Spleen (tissue), 11 donors: Measurements from ENCODE around the gene ZNF705A. TPM values are rescaled to one million over a fixed set of nuclear protein-coding genes. Genes with fewer than 3 reads are reported as not detected.

Experiments used
- DNase-seq: peaks from one replicate; pipeline ENCODE4 v3.0.0-alpha.2; 2020
- H3K27ac ChIP-seq, 8 donors: fragments of 200-600 bp; sonication (generic) in 7 of 8; 1 replicate in 4 of 8; 2 replicates in 4 of 8; pipeline versions ENCODE4 v1.5.0 to v1.8.0; 2016 to 2021; ENCODE audit warnings: inconsistent platforms in 4 of 8, mild to moderate bottlenecking in 4 of 8, moderate library complexity in 1 of 8
- H3K27me3 ChIP-seq, 7 donors: fragments of 200-600 bp; sonication (generic) in 6 of 7; replicated peaks in 1 of 7; 1 replicate in 4 of 7; 2 replicates in 3 of 7; pipeline versions ENCODE4 v1.5.0 to v1.8.0; 2016 to 2021; ENCODE audit warnings: inconsistent platforms in 3 of 7, mild to moderate bottlenecking in 1 of 7
- H3K36me3 ChIP-seq, 6 donors: fragments of 200-600 bp; sonication (generic) in 5 of 6; 1 replicate in 4 of 6; 2 replicates in 2 of 6; pipeline versions ENCODE4 v1.5.0 to v1.8.0; 2016 to 2021; ENCODE audit warnings: inconsistent platforms in 2 of 6
- H3K4me1 ChIP-seq, 6 donors: fragments of 200-600 bp; sonication (generic) in 5 of 6; 1 replicate in 3 of 6; 2 replicates in 3 of 6; pipeline versions ENCODE4 v1.5.0 to v1.8.0; 2016 to 2021; ENCODE audit warnings: inconsistent platforms in 3 of 6
- H3K4me3 ChIP-seq, 8 donors: fragments of 200-600 bp; sonication (generic) in 7 of 8; 1 replicate in 4 of 8; 2 replicates in 4 of 8; pipeline versions ENCODE4 v1.5.0 to v1.8.0; 2016 to 2021; ENCODE audit warnings: inconsistent platforms in 4 of 8, mild to moderate bottlenecking in 4 of 8, moderate library complexity in 2 of 8
- H3K9me3 ChIP-seq, 8 donors: fragments of 200-600 bp; sonication (generic) in 7 of 8; 1 replicate in 4 of 8; 2 replicates in 4 of 8; pipeline versions ENCODE4 v1.5.0 to v1.8.0; 2016 to 2021; ENCODE audit warnings: inconsistent platforms in 4 of 8
- POLR2A ChIP-seq, 3 donors: fragments of 450-650 bp; IDR thresholded peaks; one replicate each; pipeline ENCODE4 v1.5.1; 2017; ENCODE audit warnings: antibody characterized with exemption in 3 of 3, mild to moderate bottlenecking in 1 of 3
- POLR2AphosphoS5 ChIP-seq, 3 donors: sonication (generic); formaldehyde crosslinking; IDR thresholded peaks; one replicate each; pipeline ENCODE4 v1.5.1; 2017; ENCODE audit warnings: antibody characterized with exemption in 3 of 3
- WGBS, 5 donors: extraction: QIAGEN DNeasy Blood & Tissue Kit in 3 of 5; methylation state at CpG; one replicate each; pipeline versions ENCODE4 v1.1.5 to v1.1.7; 2013 to 2018; 5-methylcytosine and 5-hydroxymethylcytosine counted together
- intact Hi-C: fragments of 100-400 bp; cut with DNase I; formaldehyde crosslinking; loops from one replicate; pipeline ENCODE4 v1.15.0; 2023; ENCODE audit warnings: low total_unique reads
- polyA plus RNA-seq, 3 donors: library from polyadenylated mRNA; stranded (reverse); fragments of 200-250 nt; gene quantifications; one replicate each; pipeline ENCODE4 v1.2.1, GENCODE V29; 2013
- total RNA-seq, 7 donors: library from RNA; depleted of rRNA in 3 of 7; stranded (reverse); fragments of >200 nt in 3 of 7; fragmentation: NEBNext Ultra II Directional in 4 of 7; extraction: Animal tissue kit (Norgen Biotek cat#: 25700) in 4 of 7; gene quantifications; one replicate each; pipeline versions ENCODE4 v1.1.0 to v1.2.1, GENCODE V29; 2016 to 2021
- TF ChIP-seq, protein P1 (sequence below), 11 experiments: fragments of 200-600 bp in 7 of 11; fragments of 450-650 bp in 4 of 11; sonication (generic) in 4 of 11; IDR thresholded peaks in 8 of 11; conservative IDR thresholded peaks in 3 of 11; 1 replicate in 7 of 11; 2 replicates in 4 of 11; pipeline versions ENCODE4 v1.4.0 to v1.8.0; 2016 to 2021; ENCODE audit warnings: antibody characterized with exemption in 11 of 11, inconsistent platforms in 4 of 11, mild to moderate bottlenecking in 1 of 11
- donor health status: healthy with polysubstance abuse.
- donor health status: DM: no; HTN: no; CAD: no; lungs with moderate emphysema.
- donor health status: DM: no; HTN: no; CAD: no.
- donor health status: Bipolar disorder and iron deficiency.
- donor health status: healthy.
- donor health status: DM: no; HTN: no; CAD: no.
- donor health status: DM: yes; HTN: yes; CAD: no.

The ZNF705A gene
- total and polyA plus RNA-seq, 10 donors, result 0.19 TPM; not detected in 9

DNA sequence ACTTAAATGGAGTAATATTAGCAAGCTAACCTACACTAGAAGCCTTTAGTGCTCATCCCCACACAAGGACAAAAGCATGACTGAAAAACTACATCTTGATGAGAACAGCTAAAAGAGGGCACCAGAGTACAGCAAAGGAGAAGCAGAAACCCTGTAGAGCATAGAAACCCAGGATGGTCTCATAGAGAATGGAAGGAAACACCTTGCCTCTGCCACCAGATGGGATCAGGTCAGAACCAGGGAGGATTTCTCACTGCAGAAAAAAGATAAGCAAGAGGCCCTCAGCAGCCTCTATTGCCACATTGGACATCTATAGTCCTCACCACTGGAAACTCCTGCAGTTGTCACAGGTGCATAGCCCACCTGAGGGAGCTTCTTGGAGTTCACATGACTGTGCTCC is 13.6 kb upstream of the ZNF705A start:
- no peak for DNase-seq
- TF ChIP-seq POLR2A (IDR thresholded peaks at IDR 0.05) (no peak), POLR2AphosphoS5 (IDR thresholded peaks at IDR 0.05) (no peak)
- TF ChIP-seq, protein P1, sequence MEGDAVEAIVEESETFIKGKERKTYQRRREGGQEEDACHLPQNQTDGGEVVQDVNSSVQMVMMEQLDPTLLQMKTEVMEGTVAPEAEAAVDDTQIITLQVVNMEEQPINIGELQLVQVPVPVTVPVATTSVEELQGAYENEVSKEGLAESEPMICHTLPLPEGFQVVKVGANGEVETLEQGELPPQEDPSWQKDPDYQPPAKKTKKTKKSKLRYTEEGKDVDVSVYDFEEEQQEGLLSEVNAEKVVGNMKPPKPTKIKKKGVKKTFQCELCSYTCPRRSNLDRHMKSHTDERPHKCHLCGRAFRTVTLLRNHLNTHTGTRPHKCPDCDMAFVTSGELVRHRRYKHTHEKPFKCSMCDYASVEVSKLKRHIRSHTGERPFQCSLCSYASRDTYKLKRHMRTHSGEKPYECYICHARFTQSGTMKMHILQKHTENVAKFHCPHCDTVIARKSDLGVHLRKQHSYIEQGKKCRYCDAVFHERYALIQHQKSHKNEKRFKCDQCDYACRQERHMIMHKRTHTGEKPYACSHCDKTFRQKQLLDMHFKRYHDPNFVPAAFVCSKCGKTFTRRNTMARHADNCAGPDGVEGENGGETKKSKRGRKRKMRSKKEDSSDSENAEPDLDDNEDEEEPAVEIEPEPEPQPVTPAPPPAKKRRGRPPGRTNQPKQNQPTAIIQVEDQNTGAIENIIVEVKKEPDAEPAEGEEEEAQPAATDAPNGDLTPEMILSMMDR (IDR thresholded peaks at IDR 0.05 in 8 of 11, conservative IDR thresholded peaks at IDR 0.05 in 3 of 11), result no peak
- Histone ChIP-seq H3K36me3 (peaks cover 0 to 41% (median under 1%) of the 10 kb centered on the region in 6 donors), H3K9me3 (peaks cover 0 to 20% (median 16%) of the 10 kb centered on the region in 8 donors), H3K27ac (no peak overlapping the region), H3K27me3 (peaks cover 0 to 5% (median 0%) of the 10 kb centered on the region in 7 donors), H3K4me3 (no peak overlapping the region), H3K4me1 (no peaks in the 10 kb centered on the region)
- intact Hi-C loops, result no loop called here

- H3K4me3 ChIP-seq, result no peak overlapping the region
- H3K9me3 ChIP-seq, result peaks cover 0 to 18% (median 15%) of the 10 kb centered on the region in 8 donors
- H3K4me1 ChIP-seq, result no peaks in the 10 kb centered on the region
- no peak overlapping the region for H3K27ac ChIP-seq
- no peak for DNase-seq
- H3K27me3 ChIP-seq, result peaks cover 0 to 5% (median 0%) of the 10 kb centered on the region in 7 donors
- TF ChIP-seq POLR2AphosphoS5 (IDR thresholded peaks at IDR 0.05) (no peak), POLR2A (IDR thresholded peaks at IDR 0.05) (no peak)
- TF ChIP-seq, protein P1 (IDR thresholded peaks at IDR 0.05 in 8 of 11, conservative IDR thresholded peaks at IDR 0.05 in 3 of 11), result no peak
- peaks cover 0 to 16% (median 0%) of the 10 kb centered on the region in 6 donors for H3K36me3 ChIP-seq
- intact Hi-C loops, result no loop called here
- WGBS, 5 donors, result 74 to 81% (median 79%) methylated on average over 15 to 19 of the region's 19 CpGs
These were observed 10.9 kb upstream of the ZNF705A start for GRCh38 chr12:8145754-8146441.

DNA sequence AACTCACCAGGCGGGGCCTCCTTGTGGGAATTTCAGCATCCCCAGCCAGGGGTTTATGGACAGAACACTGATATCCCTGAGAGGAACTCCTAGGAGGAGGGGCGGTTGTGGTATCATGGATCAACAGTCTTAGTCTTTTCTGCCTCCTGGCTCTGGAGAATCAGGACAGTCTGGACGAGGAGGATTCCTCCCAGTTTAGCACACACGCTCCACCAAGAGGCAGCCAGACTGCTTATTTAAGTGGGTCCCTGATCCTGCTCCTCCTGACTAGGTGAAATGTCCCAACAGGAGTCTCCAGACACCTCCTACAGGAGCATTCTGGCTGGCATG is 10.4 kb upstream of the ZNF705A start:
- Histone ChIP-seq H3K4me3 (no peak overlapping the region), H3K36me3 (peaks cover 0 to 11% (median 0%) of the 10 kb centered on the region in 6 donors), H3K9me3 (peaks cover 0 to 13% (median 11%) of the 10 kb centered on the region in 8 donors), H3K4me1 (no peaks in the 10 kb centered on the region), H3K27ac (no peak overlapping the region), H3K27me3 (peaks cover 0 to 5% (median 0%) of the 10 kb centered on the region in 7 donors)
- 73 to 91% (median 82%) methylated on average over 2 to 4 of the region's 4 CpGs for WGBS, 5 donors
- no peak for DNase-seq
- TF ChIP-seq, protein P1 (IDR thresholded peaks at IDR 0.05 in 8 of 11, conservative IDR thresholded peaks at IDR 0.05 in 3 of 11), result no peak
- TF ChIP-seq POLR2AphosphoS5 (IDR thresholded peaks at IDR 0.05) (no peak), POLR2A (IDR thresholded peaks at IDR 0.05) (no peak)
- intact Hi-C loops, result no loop called here

GRCh38 chr12:8154526-8154925 is 2.3 kb upstream of the ZNF705A start:
- no peak for DNase-seq
- intact Hi-C loops, result no loop called here
- H3K36me3 ChIP-seq, result no peaks in the 10 kb centered on the region
- no peak overlapping the region for H3K27ac ChIP-seq
- TF ChIP-seq POLR2A (IDR thresholded peaks at IDR 0.05), result no peak
- TF ChIP-seq, protein P1 (IDR thresholded peaks at IDR 0.05 in 8 of 11, conservative IDR thresholded peaks at IDR 0.05 in 3 of 11), result no peak
- no peak for TF ChIP-seq POLR2AphosphoS5 (IDR thresholded peaks at IDR 0.05)
- H3K4me3 ChIP-seq, result no peak overlapping the region
- H3K4me1 ChIP-seq, result peaks cover 0 to 13% (median 1%) of the 10 kb centered on the region in 6 donors
- H3K9me3 ChIP-seq, result no peaks in the 10 kb centered on the region
- peaks cover 0 to 7% (median 0%) of the 10 kb centered on the region in 7 donors for H3K27me3 ChIP-seq
